ENCODE measurements around the gene PRXL2B.

The PRXL2B gene

GRCh38 chr1:2585318-2586092 lies 1.1 kb upstream of the PRXL2B start:
- DNase-seq (ENCODE audit: low read depth) = peak; percentile 30

- DNase-seq (ENCODE audit: low read depth) = no peak
Observed at GRCh38 chr1:2587071-2587859, 688 bp downstream of the PRXL2B start.

- DNase-seq (ENCODE audit: low read depth) = no peak
Observed at GRCh38 chr1:2587860-2588571, 1.4 kb downstream of the PRXL2B start.

- DNase-seq (ENCODE audit: low read depth) = no peak
Observed at GRCh38 chr1:2588661-2589430, 2.3 kb downstream of the PRXL2B start.

GRCh38 chr1:2589431-2590232 lies 3.1 kb downstream of the PRXL2B start:
- no peak for DNase-seq (ENCODE audit: low read depth)

GRCh38 chr1:2590233-2591141 lies 3.9 kb downstream of the PRXL2B start:
- no peak for DNase-seq (ENCODE audit: low read depth)

- no peak for DNase-seq (ENCODE audit: low read depth)
Observed at GRCh38 chr1:2591233-2591580, 4.6 kb downstream of the PRXL2B start.

- no peak for DNase-seq (ENCODE audit: low read depth)
Observed at GRCh38 chr1:2591581-2592261, 5.1 kb downstream of the PRXL2B start.

DNA sequence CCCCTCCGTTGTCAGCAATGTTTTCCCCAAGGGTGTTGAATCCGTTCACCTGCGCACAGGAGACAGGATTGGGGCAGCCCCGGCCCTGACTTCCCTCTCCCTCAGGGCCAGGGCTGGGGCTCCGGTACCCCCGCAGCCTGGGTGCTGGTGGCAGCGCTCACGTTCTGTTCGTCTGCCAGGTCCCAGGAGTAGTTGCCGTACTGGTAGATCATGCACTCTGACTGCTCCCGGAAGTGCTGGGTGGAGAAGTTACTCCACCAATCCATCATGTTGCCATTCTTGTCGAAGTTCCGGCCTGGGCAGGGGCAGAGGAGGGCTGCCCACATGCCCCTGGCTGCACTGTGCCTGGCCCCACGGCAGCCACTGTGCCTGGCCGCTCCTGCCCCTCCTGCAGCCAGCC lies 6.1 kb downstream of the PRXL2B start:
- no peak for DNase-seq (ENCODE audit: low read depth)

GRCh38 chr1:2593251-2593878 lies 6.8 kb downstream of the PRXL2B start:
- DNase-seq (ENCODE audit: low read depth) = no peak

- no peak for DNase-seq (ENCODE audit: low read depth)
Observed at GRCh38 chr1:2594001-2594640, 7.5 kb downstream of the PRXL2B start.

DNA sequence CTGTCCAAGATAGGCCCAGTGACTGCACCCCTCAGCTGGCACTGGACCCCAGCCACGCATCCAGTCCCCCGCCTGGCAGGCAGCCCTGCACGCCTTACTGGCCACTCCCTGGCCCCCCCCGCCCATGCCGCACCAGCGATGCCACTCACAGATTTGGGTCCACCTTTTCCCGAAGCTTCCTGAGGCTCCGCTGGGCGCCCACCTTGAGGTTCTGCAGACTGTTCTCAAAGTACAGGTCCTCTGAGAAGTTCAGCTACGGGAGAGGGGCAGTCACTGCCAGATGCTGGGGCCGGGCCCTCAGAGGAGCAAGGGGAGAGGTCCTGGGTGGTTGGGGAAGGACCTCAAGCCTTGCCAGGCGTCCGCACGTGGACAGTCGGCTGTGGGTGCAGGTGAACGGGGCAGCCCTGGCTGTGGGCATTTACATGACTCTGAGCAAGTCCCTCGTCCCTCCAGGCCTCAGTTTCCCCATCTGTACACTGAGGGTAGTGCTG lies 8.1 kb downstream of the PRXL2B start:
- no peak for DNase-seq (ENCODE audit: low read depth)

DNA sequence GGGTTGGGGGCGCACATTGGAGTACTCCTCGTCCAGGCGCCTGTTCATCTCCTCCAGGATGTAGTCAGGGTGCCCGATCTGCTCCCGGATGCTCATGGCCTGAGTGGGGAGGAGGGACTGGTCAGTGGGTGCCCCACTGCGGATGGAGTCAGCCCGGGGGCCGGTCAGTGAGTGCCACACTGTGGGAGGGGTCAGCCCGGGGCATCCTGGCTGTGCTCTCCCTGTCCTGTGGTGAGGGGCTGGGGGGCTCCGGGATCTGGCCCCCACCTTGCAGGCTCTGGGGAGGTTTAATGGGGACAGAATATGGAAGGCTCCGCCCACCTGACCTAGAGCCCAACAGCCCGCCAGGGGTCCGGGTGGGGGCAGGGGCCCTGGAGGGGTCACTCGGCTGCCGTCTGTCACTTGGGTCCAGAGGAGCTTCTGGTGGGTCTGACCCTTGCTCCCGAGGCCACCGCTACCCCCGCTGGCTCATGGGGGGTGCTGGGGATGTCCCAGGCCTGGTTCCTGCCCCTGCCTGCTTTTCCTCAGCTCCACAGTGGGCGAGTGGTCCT lies 8.8 kb downstream of the PRXL2B start:
- DNase-seq (ENCODE audit: low read depth) = no peak

DNA sequence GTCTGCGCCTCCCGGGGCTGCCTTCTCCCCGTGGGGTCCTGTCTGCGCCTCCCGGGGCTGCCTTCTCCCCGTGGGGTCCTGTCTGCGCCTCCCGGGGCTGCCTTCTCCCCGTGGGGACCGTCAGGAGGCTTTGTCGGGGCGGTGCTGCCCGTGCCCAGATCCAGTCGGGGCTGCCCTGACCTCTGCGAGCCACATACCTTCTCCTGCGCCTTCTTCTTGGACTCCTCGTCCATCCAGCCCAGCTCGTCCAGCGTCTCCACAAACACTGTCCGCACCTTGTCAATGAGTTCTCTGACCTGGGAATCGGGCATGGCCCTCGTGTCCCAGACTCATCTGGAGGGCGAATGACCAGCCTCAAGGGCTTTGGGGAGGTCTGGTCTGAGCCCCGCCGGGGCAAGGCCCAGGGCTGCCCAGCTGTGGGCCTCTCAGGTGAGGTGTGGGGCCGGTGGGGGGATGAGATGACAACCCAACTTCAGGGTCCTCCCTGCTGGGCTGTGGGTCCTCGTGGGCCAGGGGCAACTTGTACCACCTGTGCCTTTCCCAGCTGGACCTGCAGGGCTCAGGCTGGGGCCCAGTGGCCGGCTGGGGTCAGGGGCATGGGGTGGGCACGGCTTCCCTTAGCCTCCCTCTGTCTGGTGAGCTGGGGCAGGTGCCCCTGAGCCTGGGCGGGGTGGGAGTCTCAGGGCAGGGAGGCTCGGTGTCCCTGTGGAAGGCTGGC lies 9.4 kb downstream of the PRXL2B start:
- no peak for DNase-seq (ENCODE audit: low read depth)

GRCh38 chr1:2596530-2597333 lies 10.2 kb downstream of the PRXL2B start:
- DNase-seq (ENCODE audit: low read depth) = no peak
